Trophoblast cell (in vitro differentiated cells and primary cell): ENCODE measurements around the gene UGT1A4.
A peak's percentile ranks its signal among the peaks of the same experiment; 100 is the strongest.

ENCODE experiments used
- DNase-seq, 2 donors: peaks; one replicate each; pipeline ENCODE4 v3.0.0-alpha.2; 2016
- H2AFZ ChIP-seq: 2 replicates; pipeline ENCODE4 v1.6.1; 2013; ENCODE audit warnings: low read length, moderate library complexity, mild to moderate bottlenecking; ENCODE audit not compliant: insufficient read depth, poor library complexity
- H2AK5ac ChIP-seq: 2 replicates; pipeline ENCODE4 v1.6.1; 2013; ENCODE audit warnings: mild to moderate bottlenecking, low read length
- H2BK120ac ChIP-seq: 2 replicates; pipeline ENCODE4 v1.6.1; 2013; ENCODE audit warnings: low read length, mild to moderate bottlenecking, moderate library complexity; ENCODE audit not compliant: insufficient read depth, poor library complexity
- H2BK12ac ChIP-seq: 2 replicates; pipeline ENCODE4 v1.6.1; 2013; ENCODE audit warnings: mild to moderate bottlenecking, low read length, moderate library complexity
- H2BK5ac ChIP-seq: 2 replicates; pipeline ENCODE4 v1.6.1; 2013; ENCODE audit warnings: low read length, low read depth, moderate library complexity, mild to moderate bottlenecking; ENCODE audit not compliant: poor library complexity
- H3K14ac ChIP-seq: 2 replicates; pipeline ENCODE4 v1.6.1; 2013; ENCODE audit warnings: mild to moderate bottlenecking, low read length
- H3K18ac ChIP-seq: 2 replicates; pipeline ENCODE4 v1.6.1; 2013; ENCODE audit warnings: mild to moderate bottlenecking, low read length
- H3K23ac ChIP-seq: 2 replicates; pipeline ENCODE4 v1.6.1; 2013; ENCODE audit warnings: low read length
- H3K27ac ChIP-seq: 2 replicates; pipeline ENCODE4 v1.5.1; 2013; ENCODE audit warnings: low read depth, mild to moderate bottlenecking, inconsistent platforms, low read length, moderate library complexity
- H3K27me3 ChIP-seq: 2 replicates; pipeline ENCODE4 v1.6.1; 2013; ENCODE audit warnings: inconsistent platforms, mild to moderate bottlenecking, low read length, moderate library complexity; ENCODE audit not compliant: insufficient read depth
- H3K36me3 ChIP-seq, 2 experiments: 1 replicate in 1 of 2; 2 replicates in 1 of 2; pipeline ENCODE4 v1.6.1; 2013; ENCODE audit warnings: low read length in 2 of 2, mild to moderate bottlenecking in 2 of 2, moderate library complexity in 1 of 2; ENCODE audit not compliant: insufficient read depth in 2 of 2, control insufficient read depth in 1 of 2
- H3K4ac ChIP-seq: 2 replicates; pipeline ENCODE4 v1.6.1; 2013; ENCODE audit warnings: low read depth, mild to moderate bottlenecking, low read length, moderate library complexity
- H3K4me1 ChIP-seq, 2 experiments: 1 replicate in 1 of 2; 2 replicates in 1 of 2; pipeline ENCODE4 v1.6.1; 2013; ENCODE audit warnings: low read length in 2 of 2, mild to moderate bottlenecking in 2 of 2, moderate library complexity in 1 of 2; ENCODE audit not compliant: insufficient read depth in 2 of 2, control insufficient read depth in 1 of 2
- H3K4me2 ChIP-seq: 2 replicates; pipeline ENCODE4 v1.6.1; 2013; ENCODE audit warnings: inconsistent platforms, mild to moderate bottlenecking, low read length, moderate library complexity
- H3K4me3 ChIP-seq: 2 replicates; pipeline ENCODE4 v1.5.1; 2013; ENCODE audit warnings: mild to moderate bottlenecking, low read depth, low read length, inconsistent platforms
- H3K79me1 ChIP-seq: one replicate; pipeline ENCODE4 v1.6.1; 2013; ENCODE audit warnings: low read length
- H3K79me2 ChIP-seq: 2 replicates; pipeline ENCODE4 v1.6.1; 2013; ENCODE audit warnings: low read length, mild to moderate bottlenecking; ENCODE audit not compliant: control insufficient read depth, insufficient read depth, poor library complexity
- H3K9ac ChIP-seq: 2 replicates; pipeline ENCODE4 v1.6.1; 2013; ENCODE audit warnings: mild to moderate bottlenecking, low read length
- H3K9me3 ChIP-seq: 2 replicates; pipeline ENCODE4 v1.6.1; 2013; ENCODE audit warnings: low read depth, mild to moderate bottlenecking, control low read depth, inconsistent platforms, low read length; ENCODE audit not compliant: insufficient read depth
- H4K12ac ChIP-seq: 2 replicates; pipeline ENCODE4 v1.6.1; 2013; ENCODE audit warnings: low read depth, mild to moderate bottlenecking, low read length, moderate library complexity
- H4K8ac ChIP-seq: 2 replicates; pipeline ENCODE4 v1.6.1; 2013; ENCODE audit warnings: low read depth, mild to moderate bottlenecking, low read length, moderate library complexity
- H4K91ac ChIP-seq: one replicate; pipeline ENCODE4 v1.6.1; 2013; ENCODE audit warnings: low read depth, mild to moderate bottlenecking, low read length, moderate library complexity
- WGBS: extraction: QIAGEN DNeasy Blood & Tissue Kit; methylation state at CpG from one replicate; pipeline ENCODE4 v1.1.7; 2013; ENCODE audit warnings: missing lambda C conversion rate; ENCODE audit not compliant: insufficient read length, insufficient coverage; ENCODE audit errors: extremely low coverage; 5-methylcytosine and 5-hydroxymethylcytosine counted together

UGT1A4 gene

GRCh38 chr2:233758141-233758540 lies 39.6 kb downstream of the UGT1A4 start:
- H4K91ac ChIP-seq = no peak overlapping the region
- H3K4me3 ChIP-seq = no peak overlapping the region
- H4K12ac ChIP-seq = no peak overlapping the region
- H3K4me2 ChIP-seq = no peak overlapping the region
- H2BK120ac ChIP-seq = no peak overlapping the region
- H3K23ac ChIP-seq = no peak overlapping the region
- no peaks in the 10 kb centered on the region for H3K4me1 ChIP-seq
- H3K79me1 ChIP-seq = no peaks in the 10 kb centered on the region
- no peaks in the 10 kb centered on the region for H3K27me3 ChIP-seq
- H3K27ac ChIP-seq = no peak overlapping the region
- H3K18ac ChIP-seq = no peak overlapping the region
- H2AFZ ChIP-seq = no peak overlapping the region
- H2BK12ac ChIP-seq = no peak overlapping the region
- H3K14ac ChIP-seq = no peak overlapping the region
- no peaks in the 10 kb centered on the region for H3K36me3 ChIP-seq
- no peaks in the 10 kb centered on the region for H3K79me2 ChIP-seq
- peaks cover 7% of the 10 kb centered on the region for H3K9me3 ChIP-seq
- DNase-seq = no peak
- H3K9ac ChIP-seq = no peak overlapping the region
- H4K8ac ChIP-seq = no peak overlapping the region
- H2BK5ac ChIP-seq = no peak overlapping the region
- H2AK5ac ChIP-seq = no peak overlapping the region
- H3K4ac ChIP-seq = no peak overlapping the region

GRCh38 chr2:233758849-233759248 lies 40.3 kb downstream of the UGT1A4 start:
- no peaks in the 10 kb centered on the region for H3K36me3 ChIP-seq
- H3K4ac ChIP-seq = no peak overlapping the region
- H2AFZ ChIP-seq = no peak overlapping the region
- no peak overlapping the region for H2BK5ac ChIP-seq
- H3K27me3 ChIP-seq = no peaks in the 10 kb centered on the region
- no peak overlapping the region for H2BK12ac ChIP-seq
- DNase-seq = no peak
- H2BK120ac ChIP-seq = no peak overlapping the region
- H4K12ac ChIP-seq = no peak overlapping the region
- H3K23ac ChIP-seq = no peak overlapping the region
- H3K4me1 ChIP-seq = no peaks in the 10 kb centered on the region
- H4K8ac ChIP-seq = no peak overlapping the region
- no peak overlapping the region for H3K18ac ChIP-seq
- no CpG with 5 or more reads among the region's 2 CpGs for WGBS
- H3K4me2 ChIP-seq = no peak overlapping the region
- no peak overlapping the region for H3K4me3 ChIP-seq
- H4K91ac ChIP-seq = no peak overlapping the region
- H3K14ac ChIP-seq = no peak overlapping the region
- H3K79me1 ChIP-seq = no peaks in the 10 kb centered on the region
- no peaks in the 10 kb centered on the region for H3K79me2 ChIP-seq
- H3K9me3 ChIP-seq = peaks cover 7% of the 10 kb centered on the region
- no peak overlapping the region for H3K9ac ChIP-seq
- no peak overlapping the region for H2AK5ac ChIP-seq
- no peak overlapping the region for H3K27ac ChIP-seq

GRCh38 chr2:233760043-233760442 lies 41.5 kb downstream of the UGT1A4 start, which contains the start of gene UGT1A1:
UGT1A1 (plus strand) TSS chr2:233760270; CDS start chr2:233760288, 18 bp downstream.
- H3K79me1 ChIP-seq = no peaks in the 10 kb centered on the region
- H4K12ac ChIP-seq = no peak within 1 kb of the TSS
- peak within 1 kb of the TSS; percentile 18 for H3K4me3 ChIP-seq
- H2BK12ac ChIP-seq = no peak within 1 kb of the TSS
- no peak within 1 kb of the TSS for H4K91ac ChIP-seq
- no peak within 1 kb of the TSS for H4K8ac ChIP-seq
- H3K14ac ChIP-seq = no peak within 1 kb of the TSS
- no peak within 1 kb of the TSS for H3K18ac ChIP-seq
- H3K27ac ChIP-seq = no peak within 1 kb of the TSS
- H2BK120ac ChIP-seq = no peak within 1 kb of the TSS
- DNase-seq = no peak
- no peak within 1 kb of the TSS for H2BK5ac ChIP-seq
- H2AFZ ChIP-seq = no peak within 1 kb of the TSS
- no peak within 1 kb of the TSS for H3K4ac ChIP-seq
- no peak within 1 kb of the TSS for H3K4me2 ChIP-seq
- no peak within 1 kb of the TSS for H3K23ac ChIP-seq
- no peaks in the 10 kb centered on the region for H3K4me1 ChIP-seq
- WGBS = no CpG with 5 or more reads among the region's 6 CpGs
- H3K27me3 ChIP-seq = no peaks in the 10 kb centered on the region
- peaks cover 5% of the 10 kb centered on the region for H3K9me3 ChIP-seq
- no peak within 1 kb of the TSS for H2AK5ac ChIP-seq
- H3K79me2 ChIP-seq = no peaks in the 10 kb centered on the region
- H3K36me3 ChIP-seq = no peaks in the 10 kb centered on the region
- no peak within 1 kb of the TSS for H3K9ac ChIP-seq

GRCh38 chr2:233761040-233761769 lies 42.7 kb downstream of the UGT1A4 start:
- no peak overlapping the region for H3K9ac ChIP-seq
- H3K4ac ChIP-seq = no peak overlapping the region
- H4K12ac ChIP-seq = no peak overlapping the region
- H3K79me2 ChIP-seq = no peaks in the 10 kb centered on the region
- no peak overlapping the region for H3K4me2 ChIP-seq
- no CpG with 5 or more reads among the region's 4 CpGs for WGBS
- H2AFZ ChIP-seq = no peak overlapping the region
- H3K23ac ChIP-seq = no peak overlapping the region
- no peak overlapping the region for H3K14ac ChIP-seq
- H3K27me3 ChIP-seq = no peaks in the 10 kb centered on the region
- H4K91ac ChIP-seq = no peak overlapping the region
- no peak overlapping the region for H4K8ac ChIP-seq
- H3K36me3 ChIP-seq = no peaks in the 10 kb centered on the region
- no peak overlapping the region for H3K27ac ChIP-seq
- H2AK5ac ChIP-seq = no peak overlapping the region
- no peak overlapping the region for H2BK120ac ChIP-seq
- H3K4me3 ChIP-seq = no peak overlapping the region
- no peak overlapping the region for H2BK12ac ChIP-seq
- H3K4me1 ChIP-seq = no peaks in the 10 kb centered on the region
- H3K18ac ChIP-seq = no peak overlapping the region
- no peak overlapping the region for H2BK5ac ChIP-seq
- H3K9me3 ChIP-seq = peaks cover 4% of the 10 kb centered on the region
- H3K79me1 ChIP-seq = no peaks in the 10 kb centered on the region
- DNase-seq = no peak
